Esophagus squamous epithelium (tissue), 4 donors: ENCODE data around the gene SPTLC1.

Experiments used
- CTCF ChIP-seq, 6 experiments: fragments of 450-650 bp in 4 of 6; fragments of 200-600 bp in 2 of 6; sonication (generic) in 2 of 6; IDR thresholded peaks; one replicate each; pipeline ENCODE4 v1.5.1; 2016 to 2019; ENCODE audit warnings: antibody characterized with exemption in 6 of 6, mild to moderate bottlenecking in 4 of 6, moderate library complexity in 4 of 6
- POLR2A ChIP-seq, 4 donors: fragments of 450-650 bp; IDR thresholded peaks; one replicate each; pipeline ENCODE4 v1.6.1; 2017; ENCODE audit warnings: antibody characterized with exemption in 4 of 4, mild to moderate bottlenecking in 4 of 4, moderate library complexity in 3 of 4

- TF ChIP-seq CTCF (IDR thresholded peaks at IDR 0.05) (no peak), POLR2A (IDR thresholded peaks at IDR 0.05) (no peak)
These were observed 120.8 kb downstream of the SPTLC1 start for GRCh38 chr9:91994422-91994821.
